Effector memory CD8-positive, alpha-beta T cell (primary cell): ENCODE data around the gene PHF19.

Source experiments
- ATAC-seq: fragments of 150-1000 bp; cut with Tn5 transposase; replicated peaks from 2 replicates; pipeline ENCODE4 v1.10.0; 2021; ENCODE audit warnings: mild to moderate bottlenecking, moderate library complexity
- DNase-seq, 3 experiments: peaks; one replicate each; pipeline ENCODE4 v3.0.0; 2021
- H3K27ac Mint-ChIP-seq, 2 donors: one replicate each; pipeline ENCODE4 v1.8.0; 2022; ENCODE audit warnings: mild to moderate bottlenecking in 2 of 2, mixed read lengths in 2 of 2, moderate library complexity in 2 of 2
- H3K27me3 Mint-ChIP-seq, 2 donors: one replicate each; pipeline ENCODE4 v1.8.0; 2022; ENCODE audit warnings: mixed read lengths in 2 of 2
- H3K36me3 Mint-ChIP-seq: one replicate; pipeline ENCODE4 v1.8.0; 2022; ENCODE audit warnings: mild to moderate bottlenecking, moderate library complexity, mixed read lengths; ENCODE audit not compliant: insufficient read depth
- H3K4me1 Mint-ChIP-seq, 2 donors: one replicate each; pipeline ENCODE4 v1.8.0; 2022; ENCODE audit warnings: low read depth in 2 of 2, mixed read lengths in 2 of 2
- H3K4me3 Mint-ChIP-seq, 2 donors: one replicate each; pipeline ENCODE4 v1.8.0; 2022; ENCODE audit warnings: mild to moderate bottlenecking in 2 of 2, mixed read lengths in 2 of 2, moderate library complexity in 2 of 2
- H3K9me3 Mint-ChIP-seq, 2 donors: one replicate each; pipeline ENCODE4 v1.8.0; 2022; ENCODE audit warnings: mixed read lengths in 2 of 2

Gene PHF19

DNA sequence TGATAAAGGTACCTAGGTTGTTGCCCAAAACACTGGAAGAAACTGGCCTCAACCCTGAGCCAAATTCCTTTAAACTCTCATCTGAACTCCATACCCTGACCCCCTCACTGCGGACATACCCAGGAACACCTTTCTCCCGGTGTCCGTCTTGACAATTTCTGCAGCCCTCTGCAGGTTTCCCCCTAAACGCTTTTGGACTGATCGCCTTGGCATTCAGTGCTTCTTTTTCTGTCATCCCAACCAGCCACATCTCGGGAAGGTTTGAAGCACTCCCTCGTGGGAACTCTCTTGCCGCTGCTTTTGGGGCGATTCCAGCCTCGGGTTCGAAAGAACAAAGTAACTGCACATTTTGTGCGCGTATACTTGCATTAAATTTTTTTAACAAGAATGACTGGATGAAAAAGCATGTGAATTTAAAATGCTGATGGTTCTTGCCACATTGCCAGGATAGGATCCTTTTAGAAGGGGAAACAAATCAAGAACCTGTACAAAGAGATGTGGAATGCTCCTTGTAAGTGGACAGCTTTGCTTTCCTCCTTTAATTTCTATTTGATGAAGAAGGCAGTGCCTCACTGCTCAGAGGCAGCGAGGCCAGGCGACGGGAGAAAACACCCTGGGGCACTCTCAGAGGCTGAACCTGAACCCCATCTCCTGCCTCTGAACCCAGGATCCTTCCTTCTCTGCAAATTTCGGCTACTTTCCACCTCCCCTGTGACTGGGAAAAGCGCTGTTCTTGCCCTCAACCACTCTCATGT lies 34.9 kb downstream of the PHF19 start:
- peak; percentile 1 for ATAC-seq
- DNase-seq: no peak

DNA sequence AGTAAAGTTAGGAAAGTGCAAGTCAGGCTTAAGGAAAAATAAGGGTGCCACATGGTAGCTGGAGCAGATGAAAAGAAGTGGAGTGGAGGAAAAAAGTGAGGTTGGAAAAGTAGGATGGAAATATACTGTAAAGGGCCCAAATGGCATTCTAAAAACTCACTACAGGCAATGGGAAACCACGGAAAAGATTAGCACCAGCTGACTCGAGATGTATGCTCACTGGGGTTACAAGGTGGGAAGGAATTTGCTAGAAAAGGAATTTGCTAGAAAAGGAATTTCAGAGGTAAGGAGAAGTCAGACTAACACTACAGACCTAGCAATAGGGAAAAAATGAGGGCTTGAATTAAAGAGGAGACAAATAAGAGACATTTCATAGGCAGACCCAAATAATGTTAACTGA lies 37.8 kb downstream of the PHF19 start:
- peaks cover 38 to 45% of the 10 kb centered on the region in 2 donors for H3K4me1 Mint-ChIP-seq
- peaks cover 55% of the 10 kb centered on the region for H3K36me3 Mint-ChIP-seq
- no peaks in the 10 kb centered on the region for H3K9me3 Mint-ChIP-seq
- no peaks in the 10 kb centered on the region for H3K27me3 Mint-ChIP-seq
- no peak for ATAC-seq
- H3K27ac Mint-ChIP-seq: peak overlapping the region in 1 of 2 donors; percentile 78
- H3K4me3 Mint-ChIP-seq: peak overlapping the region in 1 of 2 donors; percentile 23
- DNase-seq: no peak

More for the DNA sequence above, 34.9 kb downstream of the PHF19 start:
- Mint-ChIP-seq H3K27me3 (no peaks in the 10 kb centered on the region), H3K4me1 (peaks cover 50 to 59% of the 10 kb centered on the region in 2 donors), H3K36me3 (peaks cover 62% of the 10 kb centered on the region), H3K9me3 (no peaks in the 10 kb centered on the region), H3K4me3 (peak overlapping the region; percentile 99 to 100), H3K27ac (peak overlapping the region; percentile 99)

DNA sequence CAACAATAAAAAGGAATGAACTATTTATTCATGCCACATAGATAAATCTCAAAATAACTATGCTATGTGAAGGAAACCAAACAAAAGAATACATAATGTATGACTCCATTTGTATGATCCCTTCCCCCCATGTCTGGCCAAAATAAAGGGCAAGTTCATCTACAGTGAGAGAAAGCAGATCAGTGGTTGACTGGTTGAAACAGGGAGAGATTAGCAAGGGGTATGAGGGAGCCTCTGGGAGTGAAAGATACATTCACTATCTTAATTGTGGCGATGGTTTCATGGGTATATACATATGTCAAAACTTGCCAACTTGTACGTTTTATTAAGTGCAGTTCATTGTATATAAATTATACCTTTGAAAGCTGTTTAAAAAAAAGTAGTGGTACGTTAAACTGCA lies 39.1 kb downstream of the PHF19 start:
- H3K4me3 Mint-ChIP-seq: no peak overlapping the region

DNA sequence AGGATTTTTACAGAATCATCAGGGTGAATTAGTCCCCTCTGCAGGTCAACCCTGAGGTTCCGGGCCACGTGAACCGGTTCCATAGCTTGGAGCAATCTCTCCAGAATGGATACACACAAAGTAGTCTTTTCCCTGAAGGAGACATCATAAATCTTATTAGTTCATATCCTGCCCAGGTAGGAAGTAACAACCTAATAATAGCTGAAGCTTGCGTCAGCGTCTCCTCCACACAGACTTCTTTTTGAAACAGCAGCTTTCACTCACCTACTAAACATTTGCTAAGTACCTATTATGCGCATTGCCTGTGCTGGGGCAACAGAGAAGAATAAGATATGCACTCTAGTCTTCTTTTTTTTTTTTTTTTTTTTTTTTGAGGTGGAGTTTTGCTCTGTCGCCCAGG lies 43.7 kb downstream of the PHF19 start:
- H3K9me3 Mint-ChIP-seq: no peaks in the 10 kb centered on the region
- no peak overlapping the region for H3K4me3 Mint-ChIP-seq
- H3K27me3 Mint-ChIP-seq: no peaks in the 10 kb centered on the region
- DNase-seq (no peak), ATAC-seq (no peak)
- H3K4me1 Mint-ChIP-seq: peaks cover 9 to 14% of the 10 kb centered on the region in 2 donors
- H3K27ac Mint-ChIP-seq: no peak overlapping the region
- peaks cover 61% of the 10 kb centered on the region for H3K36me3 Mint-ChIP-seq

More for the DNA sequence above, 39.1 kb downstream of the PHF19 start:
- H3K4me1 Mint-ChIP-seq: peaks cover 30 to 42% of the 10 kb centered on the region in 2 donors
- H3K27ac Mint-ChIP-seq: no peak overlapping the region
- H3K36me3 Mint-ChIP-seq: peaks cover 54% of the 10 kb centered on the region
- H3K9me3 Mint-ChIP-seq: no peaks in the 10 kb centered on the region
- ATAC-seq (no peak), DNase-seq (no peak)
- no peaks in the 10 kb centered on the region for H3K27me3 Mint-ChIP-seq

DNA sequence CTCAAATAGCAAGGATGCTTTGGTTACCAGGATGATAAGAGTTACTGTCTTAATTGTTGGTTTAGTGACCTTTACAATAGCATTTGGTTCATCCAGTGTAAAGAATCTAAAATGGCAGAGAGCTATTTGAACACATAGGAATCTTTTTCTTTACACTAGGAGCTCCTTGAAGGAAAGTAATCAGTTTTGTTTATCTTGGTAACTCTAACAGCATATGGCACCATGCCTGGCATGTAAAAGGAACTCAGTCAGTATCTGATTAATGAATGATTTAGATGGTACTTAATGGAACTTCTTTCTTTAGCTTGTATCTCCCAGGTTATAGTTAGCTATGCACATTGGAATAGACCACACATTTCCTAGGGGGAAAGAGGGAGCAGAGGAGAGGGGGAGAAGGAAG lies 44.2 kb downstream of the PHF19 start:
- DNase-seq (no peak), ATAC-seq (no peak)
- Mint-ChIP-seq H3K9me3 (no peaks in the 10 kb centered on the region), H3K4me3 (no peak overlapping the region), H3K36me3 (peaks cover 66% of the 10 kb centered on the region), H3K27ac (peak overlapping the region in 1 of 2 donors; percentile 64), H3K4me1 (peaks cover 8 to 12% of the 10 kb centered on the region in 2 donors), H3K27me3 (no peaks in the 10 kb centered on the region)

DNA sequence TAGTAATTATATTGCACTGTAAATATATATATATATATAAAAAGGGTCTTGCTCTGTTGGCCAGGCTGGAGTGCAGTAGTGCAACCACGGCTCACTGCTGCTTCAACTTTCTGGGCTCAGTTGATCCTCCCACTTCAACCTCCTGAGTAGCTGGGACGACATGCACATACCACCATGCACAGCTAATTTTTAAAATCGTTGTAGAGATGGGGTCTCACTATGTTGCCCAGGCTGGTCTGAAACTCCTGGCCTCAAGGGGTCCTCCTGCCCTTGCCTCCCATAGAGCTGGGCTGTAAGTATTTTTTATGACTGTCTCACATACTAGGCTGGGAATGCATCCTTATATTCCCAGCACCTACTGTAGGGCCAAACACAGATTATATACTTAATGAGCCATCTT lies 46.1 kb downstream of the PHF19 start:
- Mint-ChIP-seq H3K4me1 (peaks cover 1 to 9% of the 10 kb centered on the region in 2 donors), H3K36me3 (peaks cover 59% of the 10 kb centered on the region), H3K27me3 (no peaks in the 10 kb centered on the region), H3K27ac (no peak overlapping the region), H3K4me3 (no peak overlapping the region), H3K9me3 (no peaks in the 10 kb centered on the region)
- no peak for ATAC-seq
- no peak for DNase-seq

DNA sequence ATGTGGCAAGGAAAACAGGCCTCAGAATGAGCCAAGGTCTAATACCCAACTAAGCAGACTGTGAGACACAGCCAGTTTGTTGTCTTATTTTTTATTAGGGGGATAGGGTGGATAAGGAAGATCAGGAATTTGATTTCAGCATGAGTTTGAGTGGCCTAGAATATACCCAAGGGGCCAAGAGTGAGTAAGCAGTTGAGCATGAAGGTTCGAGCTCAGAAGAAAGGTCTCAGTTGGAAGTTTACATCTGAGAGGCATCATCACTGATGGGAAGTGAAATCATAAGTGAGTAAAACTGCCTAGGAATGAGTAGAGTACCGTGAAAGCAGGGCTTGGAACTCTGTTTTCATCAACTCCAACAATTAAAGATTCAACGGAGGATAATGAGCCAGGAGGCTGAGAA lies 46.8 kb downstream of the PHF19 start:
- Mint-ChIP-seq H3K27ac (no peak overlapping the region), H3K36me3 (peaks cover 58% of the 10 kb centered on the region), H3K4me1 (peaks cover 0 to 7% of the 10 kb centered on the region in 2 donors), H3K4me3 (no peak overlapping the region), H3K27me3 (no peaks in the 10 kb centered on the region), H3K9me3 (no peaks in the 10 kb centered on the region)
- DNase-seq (no peak), ATAC-seq (no peak)

DNA sequence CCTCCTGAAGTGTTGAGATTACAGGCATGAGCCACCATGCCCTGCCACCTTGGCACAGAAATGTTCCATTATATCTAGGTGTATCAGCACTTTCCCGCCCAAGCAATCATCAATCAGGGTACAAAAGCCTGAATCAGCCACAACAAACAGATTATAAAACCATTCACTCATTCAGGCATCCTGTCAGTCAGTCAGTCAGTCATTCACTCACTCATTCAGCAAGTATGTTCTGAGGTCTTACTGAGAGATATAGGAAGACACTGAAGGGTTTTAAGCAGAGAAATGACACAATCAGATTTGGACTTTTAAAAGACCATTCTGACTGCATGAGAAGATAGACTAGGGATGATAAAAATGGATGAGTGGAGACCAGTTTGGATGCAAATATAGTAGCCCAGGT lies 47.3 kb downstream of the PHF19 start:
- Mint-ChIP-seq H3K27me3 (no peaks in the 10 kb centered on the region), H3K4me1 (peaks cover 0 to 6% of the 10 kb centered on the region in 2 donors), H3K27ac (no peak overlapping the region), H3K9me3 (no peaks in the 10 kb centered on the region), H3K4me3 (no peak overlapping the region), H3K36me3 (peaks cover 59% of the 10 kb centered on the region)
- no peak for DNase-seq
- no peak for ATAC-seq

DNA sequence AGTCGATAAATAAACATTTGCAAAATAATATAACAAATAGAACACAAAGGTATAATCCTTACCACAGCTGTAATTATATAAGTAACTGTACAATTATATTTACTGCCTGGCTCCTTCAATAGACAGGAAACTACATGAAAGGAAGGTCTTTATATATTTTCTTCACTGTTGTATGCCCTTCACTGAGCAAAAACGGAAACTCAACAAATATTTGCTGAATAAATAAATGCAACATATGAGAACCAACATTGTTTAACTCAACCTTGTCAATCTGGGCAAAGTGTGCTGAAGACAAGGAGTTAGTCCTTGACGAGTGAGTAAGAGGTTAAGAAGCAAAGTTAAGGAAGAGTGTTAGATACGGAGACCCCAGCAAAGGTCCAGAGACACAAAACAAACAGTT lies 56.9 kb downstream of the PHF19 start:
- DNase-seq: no peak

DNA sequence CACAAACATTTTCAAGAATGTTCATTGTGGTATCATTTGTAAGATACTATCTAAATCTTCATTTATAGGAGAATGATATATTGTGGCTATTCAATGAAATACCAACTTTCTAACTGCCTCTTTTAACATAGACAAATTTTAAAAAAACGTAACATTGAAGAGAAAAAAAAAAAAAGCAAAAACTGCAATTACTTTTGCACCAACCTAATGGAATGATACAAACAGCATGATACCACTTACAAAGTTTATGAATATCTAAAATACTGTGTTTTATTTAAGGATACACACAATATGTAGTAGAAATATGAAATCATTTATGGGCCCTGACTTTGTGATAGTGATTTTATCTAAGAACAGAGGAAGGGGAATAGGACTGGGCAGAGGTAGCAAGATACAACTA lies 58.4 kb downstream of the PHF19 start:
- peaks cover 61% of the 10 kb centered on the region for H3K36me3 Mint-ChIP-seq
- peak overlapping the region in 1 of 2 donors; percentile 66 for H3K27ac Mint-ChIP-seq
- DNase-seq (no peak), ATAC-seq (no peak)
- H3K9me3 Mint-ChIP-seq: no peaks in the 10 kb centered on the region
- no peaks in the 10 kb centered on the region for H3K27me3 Mint-ChIP-seq
- H3K4me3 Mint-ChIP-seq: no peak overlapping the region
- H3K4me1 Mint-ChIP-seq: no peaks in the 10 kb centered on the region

More for the DNA sequence above, 56.9 kb downstream of the PHF19 start:
- no peaks in the 10 kb centered on the region for H3K9me3 Mint-ChIP-seq
- peaks cover 73% of the 10 kb centered on the region for H3K36me3 Mint-ChIP-seq
- no peak overlapping the region for H3K27ac Mint-ChIP-seq
- no peak for ATAC-seq
- no peak overlapping the region for H3K4me3 Mint-ChIP-seq
- no peaks in the 10 kb centered on the region for H3K4me1 Mint-ChIP-seq
- H3K27me3 Mint-ChIP-seq: no peaks in the 10 kb centered on the region

DNA sequence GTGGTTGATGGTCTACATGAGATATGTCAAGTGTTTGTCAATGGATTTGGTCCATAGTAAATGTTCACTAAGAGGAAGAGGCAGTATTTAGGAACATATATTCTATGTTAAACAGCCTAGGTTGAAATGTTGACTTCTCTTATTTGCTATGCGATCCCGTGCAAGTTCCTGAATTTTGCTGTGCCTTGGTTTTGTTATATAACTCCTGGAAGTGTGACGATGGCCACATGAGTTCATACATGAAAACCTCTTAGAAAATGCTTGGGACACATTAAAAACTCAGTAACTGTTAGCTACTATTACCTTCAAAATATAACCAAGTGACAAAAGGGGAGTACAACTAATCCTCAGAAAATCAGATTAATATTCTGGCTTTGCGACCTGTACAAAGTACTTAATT lies 61.9 kb downstream of the PHF19 start:
- Mint-ChIP-seq H3K4me3 (no peak overlapping the region), H3K9me3 (no peaks in the 10 kb centered on the region), H3K4me1 (no peaks in the 10 kb centered on the region), H3K36me3 (peaks cover 36% of the 10 kb centered on the region), H3K27ac (no peak overlapping the region), H3K27me3 (no peaks in the 10 kb centered on the region)
- ATAC-seq (no peak), DNase-seq (no peak)

DNA sequence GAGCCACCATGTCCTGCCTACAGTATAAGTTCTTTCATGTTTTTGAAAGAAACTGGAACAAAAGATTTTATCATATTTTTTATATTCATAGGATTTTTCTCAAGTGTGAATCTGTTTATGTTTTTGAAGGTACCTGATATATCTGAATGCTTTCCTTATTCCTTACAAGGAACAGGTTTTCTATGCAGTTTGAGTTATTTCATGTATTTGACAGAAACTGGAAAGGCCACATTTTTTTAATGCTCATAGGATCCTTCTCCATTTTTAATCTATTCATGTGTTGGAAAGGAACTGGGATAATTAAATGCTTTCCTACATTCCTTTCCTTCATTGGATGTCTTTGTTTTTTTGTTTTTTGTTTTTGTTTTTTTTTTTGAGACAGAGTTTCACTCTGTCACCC lies 68.1 kb downstream of the PHF19 start:
- Mint-ChIP-seq H3K27me3 (no peaks in the 10 kb centered on the region), H3K4me3 (no peak overlapping the region), H3K27ac (no peak overlapping the region), H3K4me1 (no peaks in the 10 kb centered on the region), H3K9me3 (peaks cover 7 to 9% of the 10 kb centered on the region in 2 donors), H3K36me3 (peaks cover 2% of the 10 kb centered on the region)
- DNase-seq (no peak), ATAC-seq (no peak)

DNA sequence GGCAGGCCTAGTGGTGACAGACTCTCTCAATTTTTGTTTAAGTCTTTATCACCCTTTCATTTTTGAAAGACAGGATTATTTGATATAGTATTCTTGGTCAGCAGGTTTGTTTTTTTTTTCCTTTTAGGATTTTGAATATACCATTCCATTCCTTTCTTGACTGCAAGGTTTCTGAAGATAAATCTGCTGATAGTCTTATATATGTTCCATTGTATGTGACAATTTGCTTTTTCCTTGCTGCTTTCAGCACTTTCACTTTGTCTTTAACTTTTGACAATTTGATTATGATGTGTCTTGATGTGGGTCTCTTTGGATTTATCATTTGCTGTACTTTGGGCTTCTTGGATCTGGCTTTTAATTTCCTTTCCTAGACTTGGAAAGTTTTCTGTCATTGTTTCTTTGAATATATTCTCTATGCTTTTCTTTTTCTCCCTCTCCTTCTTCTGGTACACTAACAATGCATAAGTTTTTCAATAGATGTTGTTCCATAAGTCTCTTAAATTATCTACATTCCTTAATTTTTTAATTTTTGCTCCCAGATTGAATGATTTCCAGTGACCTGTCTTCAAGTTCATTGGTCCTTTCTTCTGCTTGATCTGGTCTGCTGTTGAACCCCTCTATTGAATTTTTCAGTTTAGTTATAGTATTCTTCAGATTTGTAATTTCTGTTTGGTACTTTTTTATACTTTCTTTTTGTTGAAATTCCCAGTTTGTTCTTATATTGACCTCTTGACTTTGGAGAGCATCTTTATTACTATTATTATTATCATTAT lies 69.2 kb downstream of the PHF19 start:
- DNase-seq: no peak

More for the DNA sequence above, 69.2 kb downstream of the PHF19 start:
- Mint-ChIP-seq H3K27ac (no peak overlapping the region), H3K4me3 (no peak overlapping the region), H3K27me3 (no peaks in the 10 kb centered on the region), H3K4me1 (no peaks in the 10 kb centered on the region), H3K9me3 (peaks cover 7 to 9% of the 10 kb centered on the region in 2 donors), H3K36me3 (peaks cover 2% of the 10 kb centered on the region)
- no peak for ATAC-seq
